DND-41 (cell line): ENCODE results near the gene WFDC12.

Experiments
- CTCF ChIP-seq: IDR thresholded peaks from 2 replicates; pipeline ENCODE4 v1.5.1; 2012; ENCODE audit warnings: borderline replicate concordance, low read length, moderate library complexity, mild to moderate bottlenecking; ENCODE audit not compliant: poor library complexity, severe bottlenecking; ENCODE audit errors: extremely low read depth
- EZH2 ChIP-seq: IDR thresholded peaks from 3 replicates; pipeline ENCODE4 v1.6.1; 2012; ENCODE audit warnings: borderline replicate concordance, low read depth, mild to moderate bottlenecking, moderate library complexity, low read length, inconsistent platforms; ENCODE audit not compliant: severe bottlenecking

GRCh38 chr20:45096781-45097180 lies 27.5 kb downstream of the WFDC12 start:
- TF ChIP-seq CTCF (no peak), EZH2 (no peak)
